BE2C (cell line): ENCODE data around the gene LRRTM4.

Source experiments
- DNase-seq: peaks from one replicate; pipeline ENCODE4 v3.0.0-alpha.2; 2020
- H3K27me3 ChIP-seq: fragments of 250-450 bp; sonication (Bioruptor Pico); 2 replicates; pipeline ENCODE4 v1.5.1; 2020; ENCODE audit warnings: mild to moderate bottlenecking
- H3K36me3 ChIP-seq: fragments of 250-450 bp; sonication (Bioruptor Pico); 2 replicates; pipeline ENCODE4 v1.5.1; 2020; ENCODE audit warnings: mild to moderate bottlenecking
- H3K4me1 ChIP-seq: fragments of 250-450 bp; sonication (Bioruptor Pico); 2 replicates; pipeline ENCODE4 v1.5.1; 2020
- H3K4me3 ChIP-seq: 2 replicates; pipeline ENCODE4 v1.5.1; 2011; ENCODE audit warnings: low read depth, low read length
- H3K9me3 ChIP-seq: fragments of 250-450 bp; sonication (Bioruptor Pico); 2 replicates; pipeline ENCODE4 v1.5.1; 2020
- TF ChIP-seq, protein P1 (sequence below): IDR thresholded peaks from 2 replicates; pipeline ENCODE4 v1.5.1; 2012; ENCODE audit warnings: mild to moderate bottlenecking, low read depth, low read length

Gene LRRTM4

DNA sequence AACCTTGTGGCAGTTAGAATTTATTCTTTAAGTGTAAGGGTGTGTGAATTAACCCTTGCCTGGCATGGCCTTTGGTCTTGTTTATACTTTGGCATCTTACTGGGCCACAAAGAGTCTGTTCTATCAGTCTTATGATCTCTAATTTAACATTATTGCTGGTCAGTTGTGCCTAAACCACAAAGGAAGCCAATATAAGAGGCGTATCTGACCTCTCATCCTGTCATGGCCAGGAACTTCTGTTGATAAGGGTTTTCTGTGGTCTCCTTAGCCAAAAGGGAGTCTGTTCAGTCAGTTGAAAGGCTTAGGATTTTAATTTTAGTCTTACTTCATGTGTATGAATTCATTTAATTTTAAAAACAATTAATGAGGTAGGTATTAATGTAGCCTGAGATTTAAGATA, 127.2 kb downstream of the LRRTM4 start:
- H3K36me3 ChIP-seq: no peaks in the 10 kb centered on the region
- H3K4me3 ChIP-seq: no peak overlapping the region
- TF ChIP-seq, protein P1, sequence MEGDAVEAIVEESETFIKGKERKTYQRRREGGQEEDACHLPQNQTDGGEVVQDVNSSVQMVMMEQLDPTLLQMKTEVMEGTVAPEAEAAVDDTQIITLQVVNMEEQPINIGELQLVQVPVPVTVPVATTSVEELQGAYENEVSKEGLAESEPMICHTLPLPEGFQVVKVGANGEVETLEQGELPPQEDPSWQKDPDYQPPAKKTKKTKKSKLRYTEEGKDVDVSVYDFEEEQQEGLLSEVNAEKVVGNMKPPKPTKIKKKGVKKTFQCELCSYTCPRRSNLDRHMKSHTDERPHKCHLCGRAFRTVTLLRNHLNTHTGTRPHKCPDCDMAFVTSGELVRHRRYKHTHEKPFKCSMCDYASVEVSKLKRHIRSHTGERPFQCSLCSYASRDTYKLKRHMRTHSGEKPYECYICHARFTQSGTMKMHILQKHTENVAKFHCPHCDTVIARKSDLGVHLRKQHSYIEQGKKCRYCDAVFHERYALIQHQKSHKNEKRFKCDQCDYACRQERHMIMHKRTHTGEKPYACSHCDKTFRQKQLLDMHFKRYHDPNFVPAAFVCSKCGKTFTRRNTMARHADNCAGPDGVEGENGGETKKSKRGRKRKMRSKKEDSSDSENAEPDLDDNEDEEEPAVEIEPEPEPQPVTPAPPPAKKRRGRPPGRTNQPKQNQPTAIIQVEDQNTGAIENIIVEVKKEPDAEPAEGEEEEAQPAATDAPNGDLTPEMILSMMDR: no peak
- no peaks in the 10 kb centered on the region for H3K9me3 ChIP-seq
- H3K27me3 ChIP-seq: no peaks in the 10 kb centered on the region
- no peaks in the 10 kb centered on the region for H3K4me1 ChIP-seq
- no peak for DNase-seq

DNA sequence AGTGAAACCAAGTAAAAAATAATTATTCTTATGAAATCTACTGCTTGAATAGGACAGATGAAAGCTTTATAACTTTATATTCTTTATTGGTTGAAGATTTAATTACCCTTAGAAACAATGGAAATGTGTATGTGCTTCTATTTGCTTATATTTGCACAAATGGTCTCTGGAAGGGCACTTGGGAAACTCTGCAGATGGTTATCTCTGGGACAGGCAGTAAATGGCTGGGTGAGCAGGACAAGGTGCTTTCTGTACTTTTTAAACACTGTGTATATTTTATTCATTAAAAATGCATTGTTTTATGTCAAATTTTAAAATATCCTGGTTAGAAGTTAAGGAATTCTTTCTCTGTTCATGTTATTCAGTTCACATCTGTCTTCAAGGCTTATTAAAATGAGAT, 131.1 kb downstream of the LRRTM4 start:
- TF ChIP-seq, protein P1: no peak
- H3K9me3 ChIP-seq: no peaks in the 10 kb centered on the region
- DNase-seq: peak; percentile 4

DNA sequence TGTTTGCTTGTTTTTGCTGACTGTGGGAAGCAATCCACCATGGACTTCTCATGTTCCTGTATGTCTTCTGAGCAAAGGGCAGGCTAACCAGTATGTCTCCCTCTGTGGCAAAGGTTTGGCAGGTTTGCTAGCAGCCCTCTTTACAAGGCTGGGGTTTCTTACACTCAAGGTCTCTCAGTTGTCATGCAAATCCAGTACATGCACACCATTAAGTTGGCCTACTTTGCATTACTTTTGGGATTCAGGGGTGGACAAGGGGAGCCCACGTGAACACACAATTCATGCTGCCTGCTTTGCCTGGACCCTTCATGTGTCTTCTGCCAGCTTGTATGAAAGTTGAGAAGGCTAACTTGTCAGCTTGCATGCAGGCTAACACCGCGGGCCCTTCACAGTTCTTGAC, 134.9 kb downstream of the LRRTM4 start:
- no peaks in the 10 kb centered on the region for H3K4me1 ChIP-seq
- no peak for DNase-seq
- H3K9me3 ChIP-seq: no peaks in the 10 kb centered on the region
- no peaks in the 10 kb centered on the region for H3K36me3 ChIP-seq
- H3K27me3 ChIP-seq: no peaks in the 10 kb centered on the region
- no peak overlapping the region for H3K4me3 ChIP-seq
- TF ChIP-seq, protein P1: no peak

More for the DNA sequence above, 131.1 kb downstream of the LRRTM4 start:
- no peak overlapping the region for H3K4me3 ChIP-seq
- H3K27me3 ChIP-seq: no peaks in the 10 kb centered on the region
- no peaks in the 10 kb centered on the region for H3K36me3 ChIP-seq
- H3K4me1 ChIP-seq: no peaks in the 10 kb centered on the region

DNA sequence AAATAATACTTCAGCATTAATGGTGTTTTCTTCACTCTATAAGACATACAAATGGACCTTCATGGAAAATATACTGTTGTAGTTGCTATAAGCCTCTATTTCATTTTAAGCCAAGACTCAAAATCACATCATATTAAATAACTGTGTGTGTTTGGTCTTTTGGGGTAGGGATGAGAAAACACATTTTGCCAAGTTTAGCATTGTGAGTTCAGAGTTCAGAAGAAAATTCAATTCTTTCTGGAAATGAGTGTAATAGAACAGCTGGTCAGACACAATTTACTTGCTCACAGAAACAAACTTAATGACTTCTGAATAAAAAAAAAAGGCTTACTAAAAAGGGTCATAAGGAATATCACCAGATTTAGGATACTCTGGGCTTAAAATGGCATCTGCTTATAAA, 149.5 kb downstream of the LRRTM4 start:
- no peaks in the 10 kb centered on the region for H3K36me3 ChIP-seq
- no peaks in the 10 kb centered on the region for H3K9me3 ChIP-seq
- TF ChIP-seq, protein P1: no peak
- DNase-seq: no peak
- H3K27me3 ChIP-seq: no peaks in the 10 kb centered on the region
- no peak overlapping the region for H3K4me3 ChIP-seq
- no peaks in the 10 kb centered on the region for H3K4me1 ChIP-seq

DNA sequence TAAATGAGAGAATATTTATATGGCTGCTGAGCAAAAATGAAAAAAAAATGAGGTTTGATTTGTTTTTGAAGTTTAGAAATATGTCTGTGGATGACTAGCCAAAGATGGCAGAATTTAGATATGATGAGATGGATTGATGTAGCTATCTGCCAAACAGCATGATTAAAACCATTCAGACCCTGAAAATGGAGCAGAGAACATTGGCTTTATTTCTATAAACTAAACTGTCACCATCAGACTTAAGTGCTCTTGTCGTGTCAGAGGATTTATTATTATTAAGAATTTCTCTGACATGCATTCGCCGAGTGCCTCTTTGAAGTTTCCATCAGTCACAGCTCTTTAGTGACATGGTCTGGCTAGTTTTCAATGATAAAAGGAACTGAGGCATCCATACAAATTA, 151.7 kb downstream of the LRRTM4 start:
- TF ChIP-seq, protein P1: no peak
- Histone ChIP-seq H3K4me1 (no peaks in the 10 kb centered on the region), H3K4me3 (no peak overlapping the region), H3K27me3 (no peaks in the 10 kb centered on the region), H3K36me3 (no peaks in the 10 kb centered on the region), H3K9me3 (no peaks in the 10 kb centered on the region)
- DNase-seq: no peak

DNA sequence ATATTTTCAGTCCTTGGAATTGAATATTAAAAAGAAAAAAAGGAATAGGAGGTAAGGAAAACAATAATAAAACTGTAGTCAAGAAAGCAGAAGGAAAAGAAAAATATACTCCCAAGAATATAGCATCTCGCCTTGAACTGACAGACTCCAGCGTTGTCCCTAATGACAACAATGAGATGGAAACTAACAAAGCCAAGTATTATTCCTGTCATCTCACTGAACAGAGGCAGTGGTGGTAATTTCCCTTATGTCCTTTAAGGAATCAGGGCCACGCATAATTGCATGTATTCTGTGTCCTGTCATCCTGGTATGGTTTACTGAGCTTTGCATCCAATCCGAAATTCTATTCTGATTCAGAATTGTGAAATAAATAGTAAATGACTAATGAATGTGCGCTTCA, 158.9 kb downstream of the LRRTM4 start:
- no peaks in the 10 kb centered on the region for H3K4me1 ChIP-seq
- H3K4me3 ChIP-seq: no peak overlapping the region
- H3K27me3 ChIP-seq: no peaks in the 10 kb centered on the region
- no peaks in the 10 kb centered on the region for H3K9me3 ChIP-seq
- H3K36me3 ChIP-seq: no peaks in the 10 kb centered on the region
- no peak for DNase-seq
- TF ChIP-seq, protein P1: no peak
